ENCODE data around the gene SCAMP2. TPM values are rescaled to one million over a fixed set of nuclear protein-coding genes. Genes with fewer than 3 reads are reported as not detected.

SCAMP2 gene
- total and polyA plus RNA-seq, 5 donors from 2014 or later = 107 to 194 (median 152) TPM

- Histone ChIP-seq H3K4me3 (ENCODE audit: low read depth, low read length) (no peak overlapping the region), H3K36me3 (ENCODE audit: control insufficient read depth, insufficient read depth, low read length) (no peaks in the 10 kb centered on the region), H3K27ac (ENCODE audit: insufficient read depth, low read length, poor library complexity, severe bottlenecking) (no peak overlapping the region), H3K4me1 (ENCODE audit: control insufficient read depth, insufficient read depth, low read length, poor library complexity, severe bottlenecking) (peaks cover 47% of the 10 kb centered on the region), H3K27me3 (ENCODE audit: control insufficient read depth, insufficient read depth, low read length) (no peaks in the 10 kb centered on the region), H3K9me3 (ENCODE audit: control insufficient read depth in 2 of 2, low read length in 2 of 2) (no peaks in the 10 kb centered on the region)
- H3K4me1 Mint-ChIP-seq = peaks cover 5 to 59% (median 32%) of the 10 kb centered on the region in 4 donors
- no peak for ATAC-seq (ENCODE audit: low read depth in 2 of 2)
- H3K27ac Mint-ChIP-seq = peak overlapping the region; percentile 45 to 76 (median 61)
- H3K4me3 Mint-ChIP-seq = peak overlapping the region; percentile 39 to 91 (median 80)
- no peak for DNase-seq
- H3K36me3 Mint-ChIP-seq = peaks cover 15% of the 10 kb centered on the region
- H3K27me3 Mint-ChIP-seq = no peaks in the 10 kb centered on the region
- H3K9me3 Mint-ChIP-seq = no peaks in the 10 kb centered on the region
These were observed 32.1 kb downstream of the SCAMP2 start for GRCh38 chr15:74840851-74841775.

GRCh38 chr15:74839526-74840395 is 33.4 kb downstream of the SCAMP2 start:
- Mint-ChIP-seq H3K36me3 (peaks cover 11% of the 10 kb centered on the region), H3K27me3 (no peaks in the 10 kb centered on the region), H3K4me3 (peak overlapping the region in 2 of 4 donors; percentile 13 to 74), H3K4me1 (peaks cover 0 to 48% (median 24%) of the 10 kb centered on the region in 4 donors), H3K9me3 (no peaks in the 10 kb centered on the region), H3K27ac (no peak overlapping the region)
- H3K4me3 ChIP-seq (ENCODE audit: low read depth, low read length) = no peak overlapping the region
- ATAC-seq (ENCODE audit: low read depth in 2 of 2) = no peak
- DNase-seq = no peak
- H3K27me3 ChIP-seq (ENCODE audit: control insufficient read depth, insufficient read depth, low read length) = no peaks in the 10 kb centered on the region
- H3K27ac ChIP-seq (ENCODE audit: insufficient read depth, low read length, poor library complexity, severe bottlenecking) = no peak overlapping the region
- no peaks in the 10 kb centered on the region for H3K9me3 ChIP-seq (ENCODE audit: control insufficient read depth in 2 of 2, low read length in 2 of 2)
- H3K36me3 ChIP-seq (ENCODE audit: control insufficient read depth, insufficient read depth, low read length) = no peaks in the 10 kb centered on the region
- H3K4me1 ChIP-seq (ENCODE audit: control insufficient read depth, insufficient read depth, low read length, poor library complexity, severe bottlenecking) = peaks cover 33% of the 10 kb centered on the region

GRCh38 chr15:74838746-74839525 is 34.2 kb downstream of the SCAMP2 start:
- H3K27ac Mint-ChIP-seq = peak overlapping the region in 2 of 3 donors; percentile 65 to 67
- Histone ChIP-seq H3K27me3 (ENCODE audit: control insufficient read depth, insufficient read depth, low read length) (no peaks in the 10 kb centered on the region), H3K4me3 (ENCODE audit: low read depth, low read length) (no peak overlapping the region), H3K27ac (ENCODE audit: insufficient read depth, low read length, poor library complexity, severe bottlenecking) (no peak overlapping the region), H3K4me1 (ENCODE audit: control insufficient read depth, insufficient read depth, low read length, poor library complexity, severe bottlenecking) (peaks cover 25% of the 10 kb centered on the region), H3K9me3 (ENCODE audit: control insufficient read depth in 2 of 2, low read length in 2 of 2) (no peaks in the 10 kb centered on the region), H3K36me3 (ENCODE audit: control insufficient read depth, insufficient read depth, low read length) (no peaks in the 10 kb centered on the region)
- H3K4me3 Mint-ChIP-seq = no peak overlapping the region
- DNase-seq = no peak
- H3K27me3 Mint-ChIP-seq = no peaks in the 10 kb centered on the region
- H3K36me3 Mint-ChIP-seq = peaks cover 11% of the 10 kb centered on the region
- H3K9me3 Mint-ChIP-seq = no peaks in the 10 kb centered on the region
- no peak for ATAC-seq (ENCODE audit: low read depth in 2 of 2)
- H3K4me1 Mint-ChIP-seq = peaks cover 0 to 41% (median 20%) of the 10 kb centered on the region in 4 donors

GRCh38 chr15:74838137-74838516 is 35.0 kb downstream of the SCAMP2 start:
- H3K27me3 Mint-ChIP-seq = no peaks in the 10 kb centered on the region
- Histone ChIP-seq H3K4me3 (ENCODE audit: low read depth, low read length) (no peak overlapping the region), H3K4me1 (ENCODE audit: control insufficient read depth, insufficient read depth, low read length, poor library complexity, severe bottlenecking) (peaks cover 17% of the 10 kb centered on the region), H3K9me3 (ENCODE audit: control insufficient read depth in 2 of 2, low read length in 2 of 2) (no peaks in the 10 kb centered on the region), H3K36me3 (ENCODE audit: control insufficient read depth, insufficient read depth, low read length) (no peaks in the 10 kb centered on the region), H3K27me3 (ENCODE audit: control insufficient read depth, insufficient read depth, low read length) (no peaks in the 10 kb centered on the region), H3K27ac (ENCODE audit: insufficient read depth, low read length, poor library complexity, severe bottlenecking) (no peak overlapping the region)
- no peak for DNase-seq
- H3K4me3 Mint-ChIP-seq = peak overlapping the region in 1 of 4 donors; percentile 68
- no peak for ATAC-seq (ENCODE audit: low read depth in 2 of 2)
- no peaks in the 10 kb centered on the region for H3K9me3 Mint-ChIP-seq
- H3K36me3 Mint-ChIP-seq = peaks cover 11% of the 10 kb centered on the region
- peaks cover 0 to 33% (median 15%) of the 10 kb centered on the region in 4 donors for H3K4me1 Mint-ChIP-seq
- H3K27ac Mint-ChIP-seq = no peak overlapping the region

- H3K27ac ChIP-seq (ENCODE audit: insufficient read depth, low read length, poor library complexity, severe bottlenecking) = no peak overlapping the region
- Mint-ChIP-seq H3K4me3 (peak overlapping the region in 2 of 4 donors; percentile 25 to 68), H3K4me1 (peaks cover 0 to 31% (median 17%) of the 10 kb centered on the region in 4 donors), H3K27ac (peak overlapping the region in 2 of 3 donors; percentile 43 to 55), H3K27me3 (no peaks in the 10 kb centered on the region), H3K36me3 (peaks cover 11% of the 10 kb centered on the region), H3K9me3 (no peaks in the 10 kb centered on the region)
- peaks cover 16% of the 10 kb centered on the region for H3K4me1 ChIP-seq (ENCODE audit: control insufficient read depth, insufficient read depth, low read length, poor library complexity, severe bottlenecking)
- no peaks in the 10 kb centered on the region for H3K36me3 ChIP-seq (ENCODE audit: control insufficient read depth, insufficient read depth, low read length)
- H3K27me3 ChIP-seq (ENCODE audit: control insufficient read depth, insufficient read depth, low read length) = no peaks in the 10 kb centered on the region
- no peak overlapping the region for H3K4me3 ChIP-seq (ENCODE audit: low read depth, low read length)
- ATAC-seq (ENCODE audit: low read depth in 2 of 2) = no peak
- no peak for DNase-seq
- no peaks in the 10 kb centered on the region for H3K9me3 ChIP-seq (ENCODE audit: control insufficient read depth in 2 of 2, low read length in 2 of 2)
These were observed 35.6 kb downstream of the SCAMP2 start for GRCh38 chr15:74837482-74838136.

- Mint-ChIP-seq H3K4me1 (peaks cover 0 to 23% (median 14%) of the 10 kb centered on the region in 4 donors), H3K27me3 (no peaks in the 10 kb centered on the region), H3K36me3 (peaks cover 11% of the 10 kb centered on the region), H3K9me3 (no peaks in the 10 kb centered on the region), H3K4me3 (peak overlapping the region in 1 of 4 donors; percentile 25), H3K27ac (peak overlapping the region in 1 of 3 donors; percentile 55)
- H3K36me3 ChIP-seq (ENCODE audit: control insufficient read depth, insufficient read depth, low read length) = no peaks in the 10 kb centered on the region
- ATAC-seq (ENCODE audit: low read depth in 2 of 2) = no peak
- no peak overlapping the region for H3K4me3 ChIP-seq (ENCODE audit: low read depth, low read length)
- no peak overlapping the region for H3K27ac ChIP-seq (ENCODE audit: insufficient read depth, low read length, poor library complexity, severe bottlenecking)
- peaks cover 8% of the 10 kb centered on the region for H3K4me1 ChIP-seq (ENCODE audit: control insufficient read depth, insufficient read depth, low read length, poor library complexity, severe bottlenecking)
- no peaks in the 10 kb centered on the region for H3K9me3 ChIP-seq (ENCODE audit: control insufficient read depth in 2 of 2, low read length in 2 of 2)
- no peak for DNase-seq
- H3K27me3 ChIP-seq (ENCODE audit: control insufficient read depth, insufficient read depth, low read length) = no peaks in the 10 kb centered on the region
These were observed 36.3 kb downstream of the SCAMP2 start for GRCh38 chr15:74836846-74837245.
